ENCODE measurements around the gene ACMSD.

The ACMSD gene

DNA sequence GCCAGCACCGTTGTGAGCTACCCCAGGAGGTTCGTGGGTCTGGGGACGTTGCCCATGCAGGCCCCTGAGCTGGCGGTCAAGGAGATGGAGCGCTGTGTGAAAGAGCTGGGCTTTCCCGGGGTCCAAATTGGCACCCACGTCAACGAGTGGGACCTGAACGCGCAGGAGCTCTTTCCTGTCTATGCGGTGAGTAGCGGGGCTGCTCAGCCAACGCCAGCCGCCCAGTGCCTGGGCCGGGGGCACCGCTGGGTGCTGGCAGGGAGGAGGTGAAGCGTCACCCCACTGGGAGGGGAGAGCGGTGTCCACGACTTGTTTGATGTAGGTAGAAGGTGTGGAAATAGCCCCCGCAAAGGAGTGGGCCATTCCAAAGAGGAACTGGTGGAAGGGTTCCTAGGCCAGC lies 25.0 kb downstream of the ACMSD start:
- no peak for DNase-seq (ENCODE audit: low read depth)
- TF ChIP-seq, protein P1, sequence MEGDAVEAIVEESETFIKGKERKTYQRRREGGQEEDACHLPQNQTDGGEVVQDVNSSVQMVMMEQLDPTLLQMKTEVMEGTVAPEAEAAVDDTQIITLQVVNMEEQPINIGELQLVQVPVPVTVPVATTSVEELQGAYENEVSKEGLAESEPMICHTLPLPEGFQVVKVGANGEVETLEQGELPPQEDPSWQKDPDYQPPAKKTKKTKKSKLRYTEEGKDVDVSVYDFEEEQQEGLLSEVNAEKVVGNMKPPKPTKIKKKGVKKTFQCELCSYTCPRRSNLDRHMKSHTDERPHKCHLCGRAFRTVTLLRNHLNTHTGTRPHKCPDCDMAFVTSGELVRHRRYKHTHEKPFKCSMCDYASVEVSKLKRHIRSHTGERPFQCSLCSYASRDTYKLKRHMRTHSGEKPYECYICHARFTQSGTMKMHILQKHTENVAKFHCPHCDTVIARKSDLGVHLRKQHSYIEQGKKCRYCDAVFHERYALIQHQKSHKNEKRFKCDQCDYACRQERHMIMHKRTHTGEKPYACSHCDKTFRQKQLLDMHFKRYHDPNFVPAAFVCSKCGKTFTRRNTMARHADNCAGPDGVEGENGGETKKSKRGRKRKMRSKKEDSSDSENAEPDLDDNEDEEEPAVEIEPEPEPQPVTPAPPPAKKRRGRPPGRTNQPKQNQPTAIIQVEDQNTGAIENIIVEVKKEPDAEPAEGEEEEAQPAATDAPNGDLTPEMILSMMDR (IDR thresholded peaks at IDR 0.05; ENCODE audit: insufficient read depth, low read depth, low read length, missing control alignments) = no peak
- H3K4me3 ChIP-seq (ENCODE audit: low read length) = no peak overlapping the region

DNA sequence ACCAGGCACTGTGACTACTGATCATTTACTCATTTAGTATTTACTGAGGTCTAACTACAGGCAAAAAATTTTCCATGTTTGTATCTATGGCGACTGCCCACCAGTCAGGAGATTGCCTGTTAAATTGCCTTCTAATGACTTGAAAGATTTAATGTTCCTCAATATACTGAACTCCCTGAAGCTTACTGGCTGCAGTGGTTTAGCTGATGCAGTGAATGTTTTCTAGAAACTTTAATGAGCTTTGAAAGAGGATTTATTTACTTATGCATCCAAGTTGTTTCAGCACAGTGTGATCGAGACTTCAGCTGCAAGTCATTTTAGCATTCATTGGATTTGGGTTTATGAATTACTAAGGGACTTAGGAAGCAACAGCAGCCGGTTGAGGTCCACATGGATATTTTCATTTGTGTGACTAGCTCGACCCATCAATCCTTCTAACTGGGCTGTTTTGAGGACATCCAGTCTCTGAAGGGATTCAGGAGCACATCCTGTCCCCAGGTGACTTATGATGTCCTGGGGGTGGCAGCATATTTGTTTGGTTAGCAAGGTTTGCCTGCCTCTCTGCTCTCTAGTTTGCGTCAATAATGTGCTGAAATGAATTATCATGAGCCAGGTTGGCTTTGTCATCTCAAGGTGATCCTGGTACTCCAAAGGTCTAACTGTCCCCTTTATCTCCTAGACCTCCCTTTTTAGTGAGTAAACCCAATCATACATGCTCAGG lies 26.8 kb downstream of the ACMSD start:
- DNase-seq (ENCODE audit: low read depth) = no peak
- no peak overlapping the region for H3K4me3 ChIP-seq (ENCODE audit: low read length)
- TF ChIP-seq, protein P1 (IDR thresholded peaks at IDR 0.05; ENCODE audit: insufficient read depth, low read depth, low read length, missing control alignments) = no peak

DNA sequence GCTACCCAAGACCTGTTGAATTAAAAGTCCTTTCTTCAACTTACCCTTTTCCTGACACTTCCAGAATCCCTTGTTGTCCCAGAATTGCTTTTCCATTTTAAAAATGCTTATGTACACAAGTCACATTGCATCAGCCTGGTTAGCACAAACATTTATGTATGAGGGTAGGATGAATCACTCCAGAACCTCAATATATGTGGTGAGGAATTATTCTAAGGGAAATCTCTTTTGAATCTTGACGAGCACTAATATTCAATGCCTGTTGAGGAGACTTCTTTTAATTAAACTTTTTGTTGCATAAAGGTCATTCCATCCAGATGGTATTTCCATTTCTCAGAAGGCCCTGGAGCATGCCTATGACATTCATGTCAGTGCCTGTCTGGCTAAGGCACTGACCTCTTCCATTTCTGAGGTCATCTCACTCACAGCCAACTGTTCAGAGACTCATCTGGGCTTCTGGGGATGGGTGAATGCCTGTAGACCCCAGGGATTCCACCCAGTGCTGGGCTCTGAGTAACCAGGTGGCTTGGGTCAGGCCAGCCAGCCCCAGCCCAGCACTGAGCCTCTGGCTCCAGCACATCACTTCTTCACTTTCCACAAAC lies 28.2 kb downstream of the ACMSD start:
- TF ChIP-seq, protein P1 (IDR thresholded peaks at IDR 0.05; ENCODE audit: insufficient read depth, low read depth, low read length, missing control alignments) = no peak
- no peak overlapping the region for H3K4me3 ChIP-seq (ENCODE audit: low read length)
- peak; percentile 80 for DNase-seq (ENCODE audit: low read depth)

DNA sequence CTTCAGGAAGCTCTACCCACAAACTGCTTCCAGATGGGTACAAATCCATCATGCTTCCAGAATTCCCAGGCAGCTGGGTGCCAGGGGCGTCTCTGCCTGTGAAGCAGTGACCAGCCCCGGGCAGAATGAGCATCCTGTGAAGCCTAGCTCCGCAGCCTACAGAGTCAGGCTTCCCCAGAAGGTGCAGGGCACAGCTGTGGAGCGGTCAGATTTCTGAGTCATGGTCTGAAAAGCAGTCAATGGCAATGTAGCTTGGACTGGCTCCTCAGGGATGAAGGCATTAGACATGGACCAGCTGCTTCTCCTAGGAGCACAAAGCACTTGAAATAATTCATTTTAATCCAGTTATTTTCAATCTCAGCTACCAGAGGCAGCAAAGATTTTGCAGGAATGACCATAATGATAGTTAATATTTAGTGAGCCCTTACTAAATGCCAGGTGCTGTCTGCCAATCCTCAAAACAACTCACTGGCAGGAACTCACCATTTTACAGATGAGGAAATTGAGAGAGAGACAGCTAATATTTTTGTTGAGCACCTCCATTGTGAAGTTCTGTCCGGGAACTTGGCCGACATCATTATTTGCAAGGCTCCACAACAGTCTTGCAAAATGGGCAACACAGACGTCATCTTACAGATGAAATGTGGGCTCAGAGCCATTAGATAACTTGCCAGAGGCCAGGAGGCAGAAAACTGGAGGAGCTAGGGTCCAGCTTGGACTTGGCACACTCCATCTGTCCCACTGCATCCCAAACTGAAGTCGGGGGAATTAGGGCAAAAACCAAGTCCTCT lies 31.7 kb downstream of the ACMSD start:
- TF ChIP-seq, protein P1 (IDR thresholded peaks at IDR 0.05; ENCODE audit: insufficient read depth, low read depth, low read length, missing control alignments) = no peak
- DNase-seq (ENCODE audit: low read depth) = no peak
- H3K4me3 ChIP-seq (ENCODE audit: low read length) = no peak overlapping the region

DNA sequence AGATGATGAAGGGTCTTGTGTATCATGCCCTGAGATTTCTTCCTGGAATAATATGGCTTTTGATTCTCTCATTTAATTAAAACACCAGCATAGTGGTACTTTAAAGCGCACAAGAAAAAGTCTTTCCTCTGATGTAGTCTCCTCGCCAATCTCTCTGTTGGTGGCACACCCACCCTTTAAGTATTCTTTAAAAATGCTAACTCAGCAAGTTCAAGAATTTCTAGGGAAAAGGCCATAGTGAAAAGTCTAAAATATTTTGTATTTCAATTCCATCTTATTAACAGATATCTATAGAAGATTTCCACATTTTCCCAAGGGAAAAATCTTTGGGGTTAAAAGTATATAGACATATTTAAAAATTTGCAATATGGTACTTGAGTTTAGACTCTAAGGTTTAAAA lies 34.7 kb downstream of the ACMSD start:
- no peak overlapping the region for H3K4me3 ChIP-seq (ENCODE audit: low read length)
- TF ChIP-seq, protein P1 (IDR thresholded peaks at IDR 0.05; ENCODE audit: insufficient read depth, low read depth, low read length, missing control alignments) = no peak
- no peak for DNase-seq (ENCODE audit: low read depth)

DNA sequence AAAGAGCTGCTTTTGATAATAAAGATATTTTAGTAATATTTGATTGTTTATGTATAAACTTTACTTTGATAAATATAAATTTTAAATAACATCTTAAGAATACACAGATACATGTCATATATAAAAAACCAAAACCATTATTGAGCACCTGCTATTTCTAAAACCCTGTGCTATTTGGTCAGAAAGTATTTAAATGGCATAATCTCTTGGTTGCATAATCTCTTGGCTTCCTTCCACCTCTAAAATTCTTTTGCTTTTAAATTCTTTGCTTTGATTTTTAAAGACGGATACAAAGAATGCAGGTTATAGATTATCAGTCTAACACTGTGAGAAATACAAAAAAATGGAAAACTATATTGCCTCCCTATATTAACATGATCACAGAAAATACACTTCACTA lies 36.9 kb downstream of the ACMSD start:
- TF ChIP-seq, protein P1 (IDR thresholded peaks at IDR 0.05; ENCODE audit: insufficient read depth, low read depth, low read length, missing control alignments) = no peak
- DNase-seq (ENCODE audit: low read depth) = no peak
- H3K4me3 ChIP-seq (ENCODE audit: low read length) = no peak overlapping the region
